Measurements from ENCODE around the gene TMEM30A. TPM values are rescaled to one million over a fixed set of nuclear protein-coding genes. Genes with fewer than 3 reads are reported as not detected.

Gene TMEM30A
- total RNA-seq, 1 experiment from 2014 or later: 65.2 TPM

DNA sequence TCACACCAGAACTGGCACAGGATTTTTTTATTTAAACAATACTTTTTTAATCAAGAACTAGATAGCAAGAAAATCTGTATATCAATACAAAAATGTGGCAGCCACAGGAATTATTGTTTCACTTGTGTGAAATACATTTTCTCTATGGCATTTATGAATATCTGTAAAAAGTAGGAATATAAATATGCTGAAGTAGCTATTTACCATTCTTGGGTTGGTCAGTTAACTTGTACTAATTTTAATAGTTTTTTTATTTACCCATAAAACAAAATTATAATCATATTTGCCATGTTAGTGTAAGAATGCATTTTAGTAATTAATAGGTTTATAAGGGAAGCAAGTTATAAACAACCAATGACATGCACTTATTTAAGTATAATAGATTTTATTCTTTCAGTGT is 31.4 kb upstream of the TMEM30A start:
- Histone ChIP-seq H3K23me2 (ENCODE audit: insufficient read length, low read depth, low read length, poor library complexity, severe bottlenecking) (no peaks in the 10 kb centered on the region), H3K23ac (ENCODE audit: insufficient read length, low read depth, low read length) (no peak overlapping the region), H3K27me3 (ENCODE audit: insufficient read depth, low read length) (no peaks in the 10 kb centered on the region), H4K8ac (replicated peaks; ENCODE audit: insufficient read length, low read depth, low read length) (no peak overlapping the region), H2AK5ac (ENCODE audit: insufficient read length, low read length) (no peak overlapping the region), H3K27ac (ENCODE audit: insufficient read length, low read depth, low read length) (no peak overlapping the region), H3K4ac (ENCODE audit: low read depth, low read length) (no peak overlapping the region), H3K4me1 (ENCODE audit: insufficient read depth, low read length) (peaks cover 5% of the 10 kb centered on the region; the same call in 1 of the 2 replicates), H2BK15ac (ENCODE audit: low read depth, low read length) (no peak overlapping the region), H2BK20ac (ENCODE audit: low read depth, low read length, poor library complexity, severe bottlenecking) (no peak overlapping the region), H2BK12ac (ENCODE audit: insufficient read length, low read depth, low read length) (no peak overlapping the region), H3K79me2 (ENCODE audit: insufficient read depth, low read length) (no peaks in the 10 kb centered on the region), H2BK5ac (ENCODE audit: insufficient read length, low read length) (no peak overlapping the region), H2AFZ (ENCODE audit: low read length) (no peak overlapping the region), H3K18ac (ENCODE audit: insufficient read length, low read depth, low read length) (no peak overlapping the region), H2BK120ac (ENCODE audit: low read depth, low read length, poor library complexity, severe bottlenecking) (no peak overlapping the region), H4K91ac (ENCODE audit: insufficient read length, low read depth, low read length) (no peak overlapping the region), H3K4me2 (ENCODE audit: insufficient read depth, insufficient read length, low read length) (no peak overlapping the region), H3K9ac (ENCODE audit: extremely low read depth, insufficient read length, low read length) (no peak overlapping the region), H3T11ph (ENCODE audit: low read length) (no peak overlapping the region), H4K20me1 (ENCODE audit: control insufficient read depth, insufficient read depth, insufficient read length) (no peaks in the 10 kb centered on the region), H3K9me3 (ENCODE audit: control insufficient read depth, low read depth, low read length) (no peaks in the 10 kb centered on the region), H3K14ac (ENCODE audit: insufficient read depth, low read length) (no peak overlapping the region), H4K5ac (ENCODE audit: insufficient read length, low read depth, low read length) (no peak overlapping the region), H3K56ac (ENCODE audit: insufficient read length, low read depth, low read length) (no peak overlapping the region), H3K79me1 (ENCODE audit: insufficient read depth, low read depth, low read length, poor library complexity, severe bottlenecking) (no peaks in the 10 kb centered on the region)
- Mint-ChIP-seq H3K36me3 (ENCODE audit: insufficient read depth in 1 of 3, low read depth in 3 of 3) (peaks cover 0 to 24% (median 13%) of the 10 kb centered on the region in 3 experiments; a peak in 4 of 7 replicates), H3K4me3 (no peak overlapping the region), H3K27me3 (ENCODE audit: low read depth) (no peaks in the 10 kb centered on the region), H3K27ac (no peak overlapping the region), H3K9me3 (peaks cover 0 to 6% of the 10 kb centered on the region in 2 experiments; a peak in 1 of 5 replicates), H3K4me1 (peaks cover 7 to 10% of the 10 kb centered on the region in 2 experiments)
- TF ChIP-seq, protein P1, sequence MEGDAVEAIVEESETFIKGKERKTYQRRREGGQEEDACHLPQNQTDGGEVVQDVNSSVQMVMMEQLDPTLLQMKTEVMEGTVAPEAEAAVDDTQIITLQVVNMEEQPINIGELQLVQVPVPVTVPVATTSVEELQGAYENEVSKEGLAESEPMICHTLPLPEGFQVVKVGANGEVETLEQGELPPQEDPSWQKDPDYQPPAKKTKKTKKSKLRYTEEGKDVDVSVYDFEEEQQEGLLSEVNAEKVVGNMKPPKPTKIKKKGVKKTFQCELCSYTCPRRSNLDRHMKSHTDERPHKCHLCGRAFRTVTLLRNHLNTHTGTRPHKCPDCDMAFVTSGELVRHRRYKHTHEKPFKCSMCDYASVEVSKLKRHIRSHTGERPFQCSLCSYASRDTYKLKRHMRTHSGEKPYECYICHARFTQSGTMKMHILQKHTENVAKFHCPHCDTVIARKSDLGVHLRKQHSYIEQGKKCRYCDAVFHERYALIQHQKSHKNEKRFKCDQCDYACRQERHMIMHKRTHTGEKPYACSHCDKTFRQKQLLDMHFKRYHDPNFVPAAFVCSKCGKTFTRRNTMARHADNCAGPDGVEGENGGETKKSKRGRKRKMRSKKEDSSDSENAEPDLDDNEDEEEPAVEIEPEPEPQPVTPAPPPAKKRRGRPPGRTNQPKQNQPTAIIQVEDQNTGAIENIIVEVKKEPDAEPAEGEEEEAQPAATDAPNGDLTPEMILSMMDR (conservative IDR thresholded peaks at IDR 0.05): no peak
- no peak for DNase-seq
